ENCODE data around the gene SMIM24. TPM values are rescaled to one million over a fixed set of nuclear protein-coding genes. Genes with fewer than 3 reads are reported as not detected.

SMIM24 gene
- total RNA-seq, 1 experiment from 2014 or later = 1.9 TPM

- Histone ChIP-seq H3K4me1 (ENCODE audit: insufficient read depth, low read length) (no peaks in the 10 kb centered on the region), H3T11ph (ENCODE audit: low read length) (no peak overlapping the region), H3K18ac (ENCODE audit: insufficient read length, low read depth, low read length) (no peak overlapping the region), H4K20me1 (ENCODE audit: control insufficient read depth, insufficient read depth, insufficient read length) (no peaks in the 10 kb centered on the region), H2AK5ac (ENCODE audit: insufficient read length, low read length) (no peak overlapping the region), H3K9ac (ENCODE audit: extremely low read depth, insufficient read length, low read length) (no peak overlapping the region), H3K23ac (ENCODE audit: insufficient read length, low read depth, low read length) (no peak overlapping the region), H3K27ac (ENCODE audit: insufficient read length, low read depth, low read length) (no peak overlapping the region), H3K27me3 (ENCODE audit: insufficient read depth, low read length) (peaks cover 18% of the 10 kb centered on the region), H2BK120ac (ENCODE audit: low read depth, low read length, poor library complexity, severe bottlenecking) (no peak overlapping the region), H2BK20ac (ENCODE audit: low read depth, low read length, poor library complexity, severe bottlenecking) (no peak overlapping the region), H3K79me1 (ENCODE audit: insufficient read depth, low read depth, low read length, poor library complexity, severe bottlenecking) (no peaks in the 10 kb centered on the region), H3K4ac (ENCODE audit: low read depth, low read length) (no peak overlapping the region), H2BK15ac (ENCODE audit: low read depth, low read length) (no peak overlapping the region), H4K8ac (replicated peaks; ENCODE audit: insufficient read length, low read depth, low read length) (no peak overlapping the region), H3K23me2 (ENCODE audit: insufficient read length, low read depth, low read length, poor library complexity, severe bottlenecking) (no peaks in the 10 kb centered on the region), H3K79me2 (ENCODE audit: insufficient read depth, low read length) (no peaks in the 10 kb centered on the region), H3K4me2 (ENCODE audit: insufficient read depth, insufficient read length, low read length) (no peak overlapping the region), H2AFZ (ENCODE audit: low read length) (no peak overlapping the region), H2BK5ac (ENCODE audit: insufficient read length, low read length) (no peak overlapping the region), H4K5ac (ENCODE audit: insufficient read length, low read depth, low read length) (no peak overlapping the region), H3K14ac (ENCODE audit: insufficient read depth, low read length) (no peak overlapping the region), H3K56ac (ENCODE audit: insufficient read length, low read depth, low read length) (no peak overlapping the region), H2BK12ac (ENCODE audit: insufficient read length, low read depth, low read length) (no peak overlapping the region), H3K9me3 (ENCODE audit: control insufficient read depth, low read depth, low read length) (no peaks in the 10 kb centered on the region), H4K91ac (ENCODE audit: insufficient read length, low read depth, low read length) (no peak overlapping the region)
- peak overlapping the region in 1 of 3 experiments; percentile 40; a peak in 1 of 7 replicates for H3K27ac Mint-ChIP-seq
- no peak for DNase-seq
- H3K9me3 Mint-ChIP-seq = peaks cover 11 to 17% of the 10 kb centered on the region in 2 experiments
- no CpG with 5 or more reads among the region's 7 CpGs for WGBS (ENCODE audit: extremely low coverage, insufficient read length, low lambda C conversion rate)
- H3K4me1 Mint-ChIP-seq = peaks cover 7 to 15% of the 10 kb centered on the region in 2 experiments
- no peak for TF ChIP-seq CTCF (conservative IDR thresholded peaks at IDR 0.05)
- H3K36me3 Mint-ChIP-seq (ENCODE audit: insufficient read depth in 1 of 3, low read depth in 3 of 3) = peaks cover 0 to 4% (median 0%) of the 10 kb centered on the region in 3 experiments; a peak in 2 of 7 replicates
- peaks cover 95% of the 10 kb centered on the region for H3K27me3 Mint-ChIP-seq (ENCODE audit: low read depth)
- H3K4me3 Mint-ChIP-seq = peak overlapping the region; percentile 10 to 78; a peak in 4 of 5 replicates
These were observed 14.8 kb downstream of the SMIM24 start for GRCh38 chr19:3465552-3465951.

Data from H9 (cell line).